ENCODE data around the gene TWIST2. TPM values are rescaled to one million over a fixed set of nuclear protein-coding genes. Genes with fewer than 3 reads are reported as not detected.

TWIST2 gene
- total RNA-seq, 2 experiments from 2014 or later = not detected

- DNase-seq = no peak
- Histone ChIP-seq H3K4me3 (ENCODE audit: low read length) (no peak overlapping the region), H3K9me3 (ENCODE audit: control insufficient read depth in 1 of 2, insufficient read depth in 1 of 2, low read length in 2 of 2) (no peaks in the 10 kb centered on the region), H3K27me3 (ENCODE audit: control insufficient read depth in 1 of 2, insufficient read depth in 2 of 2, low read length in 2 of 2) (no peaks in the 10 kb centered on the region), H3K27ac (ENCODE audit: low read depth in 1 of 2, low read length in 2 of 2) (no peak overlapping the region), H3K36me3 (ENCODE audit: insufficient read depth, low read length) (no peaks in the 10 kb centered on the region), H3K4me1 (ENCODE audit: insufficient read depth, low read length) (no peaks in the 10 kb centered on the region)
- ATAC-seq (ENCODE audit: poor library complexity) = no peak
- CTCF ChIA-PET = no interaction called here
- intact Hi-C loops (cut with DNase I, micrococcal nuclease) = no loop called here
- H3K9me3 Mint-ChIP-seq = no peaks in the 10 kb centered on the region
- TF ChIP-seq CTCF (IDR thresholded peaks at IDR 0.05) = no peak
- H3K4me3 Mint-ChIP-seq = no peak overlapping the region
- POLR2A ChIA-PET = no interaction called here
- H3K27ac Mint-ChIP-seq = no peak overlapping the region
- H3K36me3 Mint-ChIP-seq (ENCODE audit: low read depth) = no peaks in the 10 kb centered on the region
- H3K27me3 Mint-ChIP-seq = peaks cover 10% of the 10 kb centered on the region
- no peaks in the 10 kb centered on the region for H3K4me1 Mint-ChIP-seq (ENCODE audit: low read depth)
Observed at GRCh38 chr2:238898534-238899281, 50.8 kb downstream of the TWIST2 start.

- ATAC-seq (ENCODE audit: poor library complexity) (no peak), DNase-seq (no peak)
- CTCF ChIA-PET = no interaction called here
- H3K36me3 ChIP-seq (ENCODE audit: insufficient read depth, low read length) = no peaks in the 10 kb centered on the region
- POLR2A ChIA-PET = no interaction called here
- no peak for TF ChIP-seq CTCF (IDR thresholded peaks at IDR 0.05)
- no peaks in the 10 kb centered on the region for H3K9me3 Mint-ChIP-seq
- H3K4me1 ChIP-seq (ENCODE audit: insufficient read depth, low read length) = no peaks in the 10 kb centered on the region
- H3K4me3 ChIP-seq (ENCODE audit: low read length) = no peak overlapping the region
- no peaks in the 10 kb centered on the region for H3K36me3 Mint-ChIP-seq (ENCODE audit: low read depth)
- H3K27me3 Mint-ChIP-seq = peaks cover 10% of the 10 kb centered on the region
- no peak overlapping the region for H3K27ac ChIP-seq (ENCODE audit: low read depth in 1 of 2, low read length in 2 of 2)
- no peak overlapping the region for H3K27ac Mint-ChIP-seq
- H3K27me3 ChIP-seq (ENCODE audit: control insufficient read depth in 1 of 2, insufficient read depth in 2 of 2, low read length in 2 of 2) = no peaks in the 10 kb centered on the region
- intact Hi-C loops (cut with DNase I, micrococcal nuclease) = no loop called here
- H3K9me3 ChIP-seq (ENCODE audit: control insufficient read depth in 1 of 2, insufficient read depth in 1 of 2, low read length in 2 of 2) = no peaks in the 10 kb centered on the region
- no peaks in the 10 kb centered on the region for H3K4me1 Mint-ChIP-seq (ENCODE audit: low read depth)
- H3K4me3 Mint-ChIP-seq = no peak overlapping the region
Observed at GRCh38 chr2:238899386-238899785, 51.5 kb downstream of the TWIST2 start.

- no peak for ATAC-seq (ENCODE audit: poor library complexity)
- H3K9me3 Mint-ChIP-seq = no peaks in the 10 kb centered on the region
- DNase-seq = no peak
- H3K36me3 Mint-ChIP-seq (ENCODE audit: low read depth) = no peaks in the 10 kb centered on the region
- H3K4me3 ChIP-seq (ENCODE audit: low read length) = no peak overlapping the region
- intact Hi-C loops (cut with DNase I, micrococcal nuclease) = no loop called here
- no peaks in the 10 kb centered on the region for H3K27me3 ChIP-seq (ENCODE audit: control insufficient read depth in 1 of 2, insufficient read depth in 2 of 2, low read length in 2 of 2)
- peaks cover 10% of the 10 kb centered on the region for H3K27me3 Mint-ChIP-seq
- no peak for TF ChIP-seq CTCF (IDR thresholded peaks at IDR 0.05)
- ChIA-PET CTCF (no interaction called here), POLR2A (no interaction called here)
- no peaks in the 10 kb centered on the region for H3K4me1 ChIP-seq (ENCODE audit: insufficient read depth, low read length)
- no peaks in the 10 kb centered on the region for H3K4me1 Mint-ChIP-seq (ENCODE audit: low read depth)
- no peak overlapping the region for H3K27ac ChIP-seq (ENCODE audit: low read depth in 1 of 2, low read length in 2 of 2)
- no peaks in the 10 kb centered on the region for H3K36me3 ChIP-seq (ENCODE audit: insufficient read depth, low read length)
- no peak overlapping the region for H3K4me3 Mint-ChIP-seq
- H3K27ac Mint-ChIP-seq = no peak overlapping the region
- H3K9me3 ChIP-seq (ENCODE audit: control insufficient read depth in 1 of 2, insufficient read depth in 1 of 2, low read length in 2 of 2) = no peaks in the 10 kb centered on the region
Observed at GRCh38 chr2:238900511-238900910, 52.6 kb downstream of the TWIST2 start.
